Measurements from ENCODE around the gene PTGDR2.

GRCh38 chr11:60872124-60872960, 16.6 kb upstream of the PTGDR2 start:
- TF ChIP-seq CTCF (IDR thresholded peaks at IDR 0.05) = no peak
- TF ChIP-seq POLR2A (IDR thresholded peaks at IDR 0.05) = no peak

Data from body of pancreas (tissue), 4 donors.